Endothelial cell of umbilical vein (primary cell): Measurements from ENCODE around the gene CHRM3. TPM values are rescaled to one million over a fixed set of nuclear protein-coding genes. Genes with fewer than 3 reads are reported as not detected.

ENCODE experiments used
- BruUV-seq: library from RNA; stranded (reverse); fragments of 400-500 nt; replicated peaks from 2 replicates; lab custom pipeline; 2021; lab: Mats Ljungman, UMichigan
- CTCF ChIA-PET: fragments of 300-600, 350-600 bp; sonication (Branson Sonifier 250); formaldehyde crosslinking; loops from one replicate; lab custom pipeline; 2021; ENCODE audit warnings: antibody characterized with exemption, inconsistent platforms; lab: Charles Lee
- POLR2A ChIA-PET: fragments of 300-600, 350-600 bp; sonication (Branson Sonifier 250); formaldehyde crosslinking; loops from one replicate; lab custom pipeline; 2021; ENCODE audit warnings: antibody characterized with exemption, inconsistent platforms; lab: Charles Lee
- DNase-seq: peaks from one replicate; pipeline ENCODE4 v3.0.0-alpha.2; 2011; ENCODE audit warnings: low read depth, low spot score
- FAIRE-seq: peaks from 2 replicates; lab custom pipeline; 2011; peaks lifted over from hg19 to GRCh38; lab: Jason Lieb, UNC
- H2AFZ ChIP-seq: 2 replicates; pipeline ENCODE4 v1.6.0; 2012; ENCODE audit warnings: low read depth, low read length, control low read depth, inconsistent platforms
- H3K27ac ChIP-seq: 2 replicates; pipeline ENCODE4 v1.5.1; 2011; ENCODE audit warnings: low read depth, mild to moderate bottlenecking, control low read depth, low read length, moderate library complexity; ENCODE audit not compliant: insufficient read depth
- H3K27me3 ChIP-seq, 2 experiments: 2 replicates each; pipeline versions ENCODE4 v1.6.0 to v1.6.1; 2011; ENCODE audit warnings: low read length in 2 of 2, mixed read lengths in 1 of 2; ENCODE audit not compliant: control insufficient read depth in 2 of 2, insufficient read depth in 2 of 2
- H3K36me3 ChIP-seq, 2 experiments: 2 replicates in 1 of 2; 3 replicates in 1 of 2; pipeline ENCODE4 v1.5.1; 2011; ENCODE audit warnings: low read length in 2 of 2, mild to moderate bottlenecking in 1 of 2, moderate library complexity in 1 of 2; ENCODE audit not compliant: control insufficient read depth in 2 of 2, insufficient read depth in 2 of 2; ENCODE audit errors: extremely low read depth in 1 of 2
- H3K4me1 ChIP-seq: 3 replicates; pipeline ENCODE4 v1.5.1; 2011; ENCODE audit warnings: mild to moderate bottlenecking, low read length; ENCODE audit not compliant: control insufficient read depth, insufficient read depth; ENCODE audit errors: extremely low read depth
- H3K4me2 ChIP-seq: 2 replicates; pipeline ENCODE4 v1.6.1; 2011; ENCODE audit warnings: low read length, control low read depth, mixed read lengths; ENCODE audit not compliant: insufficient read depth
- H3K4me3 ChIP-seq, 3 experiments: fragments of 200-600 bp in 1 of 3; sonication (generic), shearing (Covaris generic) in 1 of 3; replicated peaks in 1 of 3; 2 replicates each; pipeline ENCODE4 v1.5.1; 2011 to 2016; ENCODE audit warnings: control low read depth in 3 of 3, low read length in 3 of 3, mild to moderate bottlenecking in 2 of 3, inconsistent platforms in 1 of 3, low read depth in 1 of 3, moderate library complexity in 1 of 3; ENCODE audit not compliant: insufficient read depth in 1 of 3
- H3K79me2 ChIP-seq: 2 replicates; pipeline ENCODE4 v1.6.0; 2012; ENCODE audit warnings: low read length, inconsistent platforms; ENCODE audit not compliant: control insufficient read depth, insufficient read depth
- H3K9ac ChIP-seq: replicated peaks from 2 replicates; pipeline ENCODE3; 2011; ENCODE audit warnings: low read length, control low read depth; ENCODE audit not compliant: insufficient read depth; ENCODE audit errors: extremely low read depth
- H3K9me1 ChIP-seq: replicated peaks from 3 replicates; pipeline ENCODE4 v1.6.0; 2011; ENCODE audit warnings: mild to moderate bottlenecking, low read length; ENCODE audit not compliant: control insufficient read depth, insufficient read depth; ENCODE audit errors: extremely low read depth
- H3K9me3 ChIP-seq: replicated peaks from 2 replicates; pipeline ENCODE4 v1.5.1; 2012; ENCODE audit warnings: low read length, inconsistent platforms; ENCODE audit not compliant: control insufficient read depth, insufficient read depth
- H4K20me1 ChIP-seq: replicated peaks from 2 replicates; pipeline ENCODE3; 2011; ENCODE audit warnings: mild to moderate bottlenecking, low read length; ENCODE audit not compliant: control insufficient read depth, insufficient read depth; ENCODE audit errors: extremely low read depth
- CTCF ChIP-seq, 2 donors: IDR thresholded peaks; 1 replicate in 1 of 2; 2 replicates in 1 of 2; pipeline ENCODE4 v1.5.1; 2011; ENCODE audit warnings: low read length in 2 of 2, mild to moderate bottlenecking in 2 of 2, moderate library complexity in 2 of 2, control low read depth in 1 of 2, inconsistent platforms in 1 of 2, low read depth in 1 of 2; ENCODE audit not compliant: insufficient read depth in 1 of 2; ENCODE audit errors: extremely low read depth in 1 of 2
- EZH2 ChIP-seq: IDR thresholded peaks from 2 replicates; pipeline ENCODE4 v1.6.1; 2012; ENCODE audit warnings: borderline replicate concordance, low read depth, mild to moderate bottlenecking, moderate library complexity, low read length, inconsistent platforms; ENCODE audit not compliant: severe bottlenecking
- FOS ChIP-seq: IDR thresholded peaks from 2 replicates; pipeline ENCODE4 v1.6.1; 2011; ENCODE audit warnings: mild to moderate bottlenecking, low read length, moderate library complexity, borderline replicate concordance; ENCODE audit not compliant: insufficient read depth
- GATA2 ChIP-seq: IDR thresholded peaks from 2 replicates; pipeline ENCODE4 v1.7.0; 2011; ENCODE audit warnings: low read depth, mild to moderate bottlenecking, moderate library complexity, mixed read lengths, low read length; ENCODE audit not compliant: insufficient read length, insufficient read depth
- JUN ChIP-seq: IDR thresholded peaks from 2 replicates; pipeline ENCODE4 v1.6.1; 2011; ENCODE audit warnings: borderline replicate concordance, low read depth; ENCODE audit not compliant: insufficient read length, insufficient read depth
- MAX ChIP-seq: IDR thresholded peaks from 2 replicates; pipeline ENCODE4 v1.6.1; 2011; ENCODE audit not compliant: insufficient read depth, insufficient read length
- MYC ChIP-seq: IDR thresholded peaks from one replicate; pipeline ENCODE4 v1.6.1; 2011; ENCODE audit warnings: mild to moderate bottlenecking, low read depth, low read length
- POLR2A ChIP-seq: IDR thresholded peaks from 2 replicates; pipeline ENCODE4 v1.6.1; 2012; ENCODE audit warnings: low read depth, mild to moderate bottlenecking, control low read depth, low read length
- POLR2AphosphoS5 ChIP-seq: IDR thresholded peaks from 2 replicates; pipeline ENCODE4 v1.6.1; 2012; ENCODE audit warnings: low read depth, mild to moderate bottlenecking, control low read depth, low read length, moderate library complexity; ENCODE audit not compliant: insufficient read depth
- dilution Hi-C: fragments of 300-500 bp; cut with MboI; formaldehyde crosslinking; loops from one replicate; pipeline ENCODE4 v1.15.0; 2019; ENCODE audit warnings: low sequenced_read_pairs; ENCODE audit not compliant: extremely low pct_ligation_motif_present
- intact Hi-C: fragments of 100-400 bp; cut with micrococcal nuclease; formaldehyde crosslinking; loops from one replicate; pipeline ENCODE4 v1.10.0; 2022
- polyA plus RNA-seq, 4 experiments: library from polyadenylated mRNA; depleted of rRNA in 3 of 4; stranded (reverse) in 3 of 4; unstranded in 1 of 4; fragments of >200 nt; gene quantifications; 2 replicates each; pipeline versions ENCODE4 v1.2.1 to v1.2.3, GENCODE V29; 2011 to 2012; ENCODE audit warnings: missing spikeins in 1 of 4
- total RNA-seq: library from RNA; stranded (reverse); gene quantifications from 2 replicates; pipeline ENCODE4 v1.2.3, GENCODE V29; 2021

CHRM3 gene
- total and polyA plus RNA-seq, 2 donors (not counting 3 experiments of a cell fraction or from before 2014, with no cell fraction given): not detected

GRCh38 chr1:239418681-239419080 lies 32.3 kb downstream of the CHRM3 start:
- peaks cover 3% of the 10 kb centered on the region for H3K9me3 ChIP-seq
- intact Hi-C loops (no loop called here), dilution Hi-C loops (no loop called here)
- no peak overlapping the region for H2AFZ ChIP-seq
- no peaks in the 10 kb centered on the region for H3K4me1 ChIP-seq
- no peaks in the 10 kb centered on the region for H3K9me1 ChIP-seq
- BruUV-seq: no TSS peak
- no peak overlapping the region for H3K4me2 ChIP-seq
- no peak for TF ChIP-seq MYC
- no peak for TF ChIP-seq FOS
- TF ChIP-seq MAX: no peak
- no peak for TF ChIP-seq EZH2
- TF ChIP-seq POLR2A: no peak
- no peak for TF ChIP-seq JUN
- TF ChIP-seq GATA2: no peak
- no peak for TF ChIP-seq CTCF (IDR thresholded peaks at IDR 0.05; ENCODE audit: extremely low read depth in 1 of 2, insufficient read depth in 1 of 2, low read depth in 1 of 2, low read length in 2 of 2)
- no peak for TF ChIP-seq POLR2AphosphoS5
- ChIA-PET POLR2A (no interaction called here), CTCF (no interaction called here)
- no peaks in the 10 kb centered on the region for H3K79me2 ChIP-seq
- no peaks in the 10 kb centered on the region for H3K36me3 ChIP-seq
- no peak overlapping the region for H3K27ac ChIP-seq
- DNase-seq (no peak), FAIRE-seq (no peak)
- no peaks in the 10 kb centered on the region for H3K27me3 ChIP-seq
- H3K9ac ChIP-seq: no peak overlapping the region
- H3K4me3 ChIP-seq: no peak overlapping the region
- no peaks in the 10 kb centered on the region for H4K20me1 ChIP-seq
